K562 (cell line): ENCODE measurements around the gene RSF1. TPM values are rescaled to one million over a fixed set of nuclear protein-coding genes. Genes with fewer than 3 reads are reported as not detected.

ENCODE experiments used
- CREB1 ChIP-seq, 2 experiments: sonication (generic) in 1 of 2; formaldehyde crosslinking in 1 of 2; IDR thresholded peaks; 2 replicates each; pipeline versions ENCODE4 v1.6.1 to v1.8.0; 2012 to 2022; ENCODE audit warnings: inconsistent platforms in 1 of 2, mild to moderate bottlenecking in 1 of 2, missing genetic modification reagents in 1 of 2, moderate library complexity in 1 of 2
- CREB3 ChIP-seq: fragments of 450-650 bp; conservative IDR thresholded peaks from 2 replicates; pipeline ENCODE4 v1.6.1; 2016; ENCODE audit warnings: missing genetic modification characterization, low read depth, mild to moderate bottlenecking, missing compliant biosample characterization, moderate library complexity
- ETV5 ChIP-seq: sonication (generic); formaldehyde crosslinking; IDR thresholded peaks from 2 replicates; pipeline ENCODE4 v1.4.0; 2020; ENCODE audit warnings: low read depth, mild to moderate bottlenecking, missing genetic modification reagents
- NELFE ChIP-seq: IDR thresholded peaks from 2 replicates; pipeline ENCODE4 v1.6.1; 2011; ENCODE audit warnings: mild to moderate bottlenecking; ENCODE audit not compliant: insufficient read depth, insufficient read length
- SETDB1 ChIP-seq: IDR thresholded peaks from one replicate; pipeline ENCODE4 v1.6.1; 2012; ENCODE audit warnings: low read length, control low read depth, inconsistent platforms
- ZFX ChIP-seq: sonication (generic); formaldehyde crosslinking; IDR thresholded peaks from 2 replicates; pipeline ENCODE4 v1.8.0; 2022; ENCODE audit warnings: mild to moderate bottlenecking, missing genetic modification reagents, moderate library complexity
- ZNF398 ChIP-seq: fragments of 250-450 bp; sonication (Bioruptor Pico); IDR thresholded peaks from 2 replicates; pipeline ENCODE4 v1.8.0; 2021; ENCODE audit warnings: moderate library complexity, mild to moderate bottlenecking, inconsistent platforms
- polyA plus RNA-seq, 8 experiments: library from polyadenylated mRNA; depleted of rRNA in 4 of 8; stranded (reverse) in 5 of 8; unstranded in 3 of 8; fragments of >200 nt; fragmentation: Nextera tagmentation in 2 of 8; fragmentation: Illumina TruSeq in 1 of 8; extraction: Ambion mirVana in 2 of 8; extraction: Trizol in 1 of 8; gene quantifications; 2 replicates each; pipeline versions ENCODE4 v1.2.1 to v1.2.3, GENCODE V29; 2011 to 2014; ENCODE audit warnings: inconsistent platforms in 1 of 8, missing spikeins in 1 of 8
- total RNA-seq, 7 experiments: library from RNA; depleted of rRNA in 6 of 7; stranded (reverse); fragments of >200 nt in 6 of 7; fragmentation: Illumina TruSeq in 2 of 7; extraction: Trizol in 2 of 7; gene quantifications; 2 replicates each; pipeline versions ENCODE4 v1.2.1 to v1.2.3, GENCODE V29; 2011 to 2021; ENCODE audit warnings: low replicate concordance in 1 of 7
- TF ChIP-seq, protein P1 (sequence below): fragments of 250-450 bp; sonication (Bioruptor Pico); IDR thresholded peaks from 2 replicates; pipeline ENCODE4 v1.4.0; 2020; ENCODE audit warnings: mild to moderate bottlenecking, moderate library complexity, borderline replicate concordance

The RSF1 gene
- total and polyA plus RNA-seq, 9 of the 15 experiments (the other 6 are each of a cell fraction or from before 2014, with no cell fraction given) = 9.7 to 63.6 (median 42.8) TPM

DNA sequence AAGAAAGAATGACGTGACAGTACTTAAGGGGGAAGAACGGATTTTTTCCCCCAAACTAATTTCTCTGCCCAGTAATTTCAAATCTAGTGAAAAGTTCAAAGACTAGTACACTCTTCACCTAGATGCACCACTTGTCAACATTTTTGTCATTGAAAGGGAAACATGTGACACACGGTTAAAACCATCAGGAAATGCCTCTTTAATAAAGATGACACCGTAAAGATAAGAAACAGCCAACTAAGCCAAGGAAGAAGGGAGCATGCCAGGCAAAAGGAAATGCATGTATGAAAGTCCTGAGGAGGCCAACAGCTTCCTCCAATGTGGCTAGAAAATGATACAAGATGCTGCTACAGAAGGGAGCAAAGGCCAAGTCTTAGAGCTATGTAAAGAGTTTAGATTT lies 49.4 kb downstream of the RSF1 start (continued):
- TF ChIP-seq ZNF398 (CRISPR knock-in tag) = no peak
- TF ChIP-seq CREB3 (tag) = no peak
- TF ChIP-seq NELFE = no peak
- no peak for TF ChIP-seq ETV5 (CRISPR knock-in tag)
- no peak for TF ChIP-seq CREB1 (IDR thresholded peaks at IDR 0.05)
- no peak for TF ChIP-seq CREB1 (CRISPR knock-in tag; IDR thresholded peaks at IDR 0.05)
- TF ChIP-seq, protein P1, sequence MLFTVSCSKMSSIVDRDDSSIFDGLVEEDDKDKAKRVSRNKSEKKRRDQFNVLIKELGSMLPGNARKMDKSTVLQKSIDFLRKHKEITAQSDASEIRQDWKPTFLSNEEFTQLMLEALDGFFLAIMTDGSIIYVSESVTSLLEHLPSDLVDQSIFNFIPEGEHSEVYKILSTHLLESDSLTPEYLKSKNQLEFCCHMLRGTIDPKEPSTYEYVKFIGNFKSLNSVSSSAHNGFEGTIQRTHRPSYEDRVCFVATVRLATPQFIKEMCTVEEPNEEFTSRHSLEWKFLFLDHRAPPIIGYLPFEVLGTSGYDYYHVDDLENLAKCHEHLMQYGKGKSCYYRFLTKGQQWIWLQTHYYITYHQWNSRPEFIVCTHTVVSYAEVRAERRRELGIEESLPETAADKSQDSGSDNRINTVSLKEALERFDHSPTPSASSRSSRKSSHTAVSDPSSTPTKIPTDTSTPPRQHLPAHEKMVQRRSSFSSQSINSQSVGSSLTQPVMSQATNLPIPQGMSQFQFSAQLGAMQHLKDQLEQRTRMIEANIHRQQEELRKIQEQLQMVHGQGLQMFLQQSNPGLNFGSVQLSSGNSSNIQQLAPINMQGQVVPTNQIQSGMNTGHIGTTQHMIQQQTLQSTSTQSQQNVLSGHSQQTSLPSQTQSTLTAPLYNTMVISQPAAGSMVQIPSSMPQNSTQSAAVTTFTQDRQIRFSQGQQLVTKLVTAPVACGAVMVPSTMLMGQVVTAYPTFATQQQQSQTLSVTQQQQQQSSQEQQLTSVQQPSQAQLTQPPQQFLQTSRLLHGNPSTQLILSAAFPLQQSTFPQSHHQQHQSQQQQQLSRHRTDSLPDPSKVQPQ (CRISPR knock-in tag) = no peak
- TF ChIP-seq ZFX (CRISPR knock-in tag) = no peak
- TF ChIP-seq SETDB1 = no peak
